SU-DHL-6 (cell line): ENCODE results near the gene NABP1.

Experiments used
- CTCF ChIP-seq: fragments of 200-600 bp; sonication (generic); IDR thresholded peaks from one replicate; pipeline ENCODE4 v1.5.1; 2017; ENCODE audit warnings: antibody characterized with exemption, mild to moderate bottlenecking, low read length, moderate library complexity; ENCODE audit not compliant: insufficient read depth, poor library complexity, severe bottlenecking
- EZH2phosphoT487 ChIP-seq: fragments of 200-600 bp; sonication (generic), shearing (Covaris generic); conservative IDR thresholded peaks from 2 replicates; pipeline ENCODE4 v1.6.1; 2018; ENCODE audit warnings: mild to moderate bottlenecking, antibody characterized with exemption, low read length, moderate library complexity, mixed read lengths

- no peak for TF ChIP-seq CTCF
- no peak for TF ChIP-seq EZH2phosphoT487
Observed at GRCh38 chr2:191676790-191677645, 918 bp upstream of the NABP1 start.
